ACHN (cell line): ENCODE results near the gene NME5.
"Not testable (repeated sequence)": the region's sequence is repeated elsewhere in the genome, so short reads cannot be mapped to it uniquely, and the experiment has no call there.

Experiments
- DNase-seq: peaks from one replicate; pipeline ENCODE4 v3.0.0-alpha.2; 2015
- in situ Hi-C: cut with HindIII; loops from 2 replicates; pipeline ENCODE4 v1.10.0; 2017; ENCODE audit warnings: low sequenced_read_pairs, low pct_ligation_motif_present, low pct_unique_long_range_greater_than_20kb

Gene NME5

DNA sequence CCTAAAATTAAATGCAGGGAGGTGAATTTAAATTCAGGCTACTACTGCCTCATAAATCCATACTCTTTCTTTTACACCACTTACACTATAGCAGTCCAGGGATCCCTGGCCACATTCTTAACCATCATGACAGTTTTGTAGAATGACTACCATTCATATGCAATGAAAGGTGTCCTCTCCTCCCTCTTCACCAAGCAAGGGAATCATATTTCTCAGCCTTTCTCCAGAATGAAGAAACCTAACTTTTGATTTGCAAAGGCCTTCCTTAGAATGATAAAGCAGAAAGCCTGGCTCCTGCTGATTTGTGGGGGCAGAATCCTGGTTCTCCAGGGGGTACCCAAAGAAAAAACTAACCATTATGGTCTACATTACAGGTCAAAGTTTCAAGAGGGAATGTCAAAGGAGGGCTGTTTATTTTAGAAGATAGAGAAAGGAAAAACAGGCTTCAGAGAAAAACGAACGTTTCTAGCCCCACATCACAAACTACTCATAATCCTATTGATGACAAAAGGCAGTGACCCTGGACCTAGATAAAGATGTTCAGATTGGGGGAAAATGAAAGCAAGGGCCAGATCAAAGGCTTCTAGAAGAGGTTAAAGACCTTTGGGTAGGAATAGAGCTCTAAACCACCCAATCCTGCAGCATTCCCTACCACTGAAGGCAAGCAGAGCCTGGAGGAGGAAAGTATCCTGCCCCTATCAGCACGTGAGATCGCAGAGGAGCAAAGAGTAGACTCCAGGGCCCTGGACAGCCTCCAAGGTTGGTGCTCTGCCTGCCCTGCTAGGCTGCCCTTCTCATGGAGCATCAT lies 43.9 kb downstream of the NME5 start:
- no peak for DNase-seq
- in situ Hi-C loops: no loop called here

DNA sequence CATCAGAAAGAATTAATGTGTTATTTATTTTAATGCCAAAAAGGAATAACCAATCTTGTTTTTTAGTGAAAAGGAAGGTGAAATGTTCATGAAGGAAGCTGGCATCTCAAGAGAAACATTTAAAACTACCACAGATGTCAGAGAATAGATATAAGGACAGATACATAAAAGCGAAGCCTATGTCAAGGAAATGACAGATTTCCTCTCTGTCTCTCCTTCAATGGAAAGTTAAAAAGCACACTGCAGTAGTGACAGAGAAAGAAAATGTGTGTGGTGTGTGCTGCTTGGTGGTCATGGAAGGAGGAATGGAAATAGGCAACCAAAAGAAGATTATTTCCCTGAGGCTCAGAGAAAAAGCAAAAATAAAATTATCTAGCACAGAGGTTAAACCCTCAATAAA lies 46.2 kb downstream of the NME5 start:
- in situ Hi-C loops: no loop called here
- no peak for DNase-seq

GRCh38 chr5:138092301-138092700 lies 46.9 kb downstream of the NME5 start:
- in situ Hi-C loops: no loop called here

DNA sequence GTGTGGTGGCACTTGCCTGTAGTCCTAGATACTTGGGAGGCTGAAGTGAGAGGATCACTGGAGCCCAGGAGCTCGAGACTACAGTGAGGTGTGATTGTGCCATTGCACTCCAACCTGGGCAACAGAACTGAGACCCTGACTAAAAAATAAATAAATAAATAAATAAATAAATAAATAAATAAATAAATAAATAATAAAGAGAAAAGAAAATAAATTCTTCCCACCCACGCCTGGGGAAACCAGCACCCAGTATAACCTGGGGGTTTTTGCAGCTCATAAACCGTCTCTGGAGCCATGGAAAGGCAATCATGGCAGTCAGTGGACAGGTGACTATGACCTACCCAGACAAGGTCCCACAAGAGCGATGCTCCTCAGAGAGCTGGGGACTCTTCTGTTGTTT lies 47.5 kb downstream of the NME5 start:
- no peak for DNase-seq
- in situ Hi-C loops: no loop called here

More at GRCh38 chr5:138092301-138092700, 46.9 kb downstream of the NME5 start:
- no peak for DNase-seq

- no peak for DNase-seq
- in situ Hi-C loops: no loop called here
Measured at GRCh38 chr5:138083702-138084101, 55.5 kb downstream of the NME5 start, which contains the start of gene WNT8A. Gene WNT8A, plus strand, starts transcription at chr5:138084033. Its CDS starts 95 bp downstream, at chr5:138084128.

DNA sequence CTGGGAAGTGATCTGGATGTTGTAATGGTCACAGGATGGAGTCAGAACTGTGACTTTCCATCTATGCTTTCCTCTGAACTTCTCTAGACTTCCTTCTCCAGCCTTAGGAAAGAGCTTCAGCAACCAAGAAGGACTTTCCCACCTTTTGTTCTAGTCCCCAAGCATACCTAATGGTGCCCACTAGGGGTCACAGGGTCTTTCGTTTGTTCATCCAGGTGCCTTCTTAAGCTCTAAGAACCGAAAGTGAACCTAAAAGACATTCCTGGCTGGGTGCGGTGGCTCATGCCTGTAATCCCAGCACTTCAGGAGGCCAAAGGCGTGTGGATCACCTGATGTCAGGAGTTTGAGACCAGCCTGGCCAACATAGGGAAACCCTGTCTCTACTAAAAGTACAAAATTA lies 57.2 kb downstream of the NME5 start:
- in situ Hi-C loops: no loop called here
- no peak for DNase-seq

GRCh38 chr5:138078006-138078643 lies 61.1 kb downstream of the NME5 start:
- DNase-seq: no peak
- in situ Hi-C loops: no loop called here

DNA sequence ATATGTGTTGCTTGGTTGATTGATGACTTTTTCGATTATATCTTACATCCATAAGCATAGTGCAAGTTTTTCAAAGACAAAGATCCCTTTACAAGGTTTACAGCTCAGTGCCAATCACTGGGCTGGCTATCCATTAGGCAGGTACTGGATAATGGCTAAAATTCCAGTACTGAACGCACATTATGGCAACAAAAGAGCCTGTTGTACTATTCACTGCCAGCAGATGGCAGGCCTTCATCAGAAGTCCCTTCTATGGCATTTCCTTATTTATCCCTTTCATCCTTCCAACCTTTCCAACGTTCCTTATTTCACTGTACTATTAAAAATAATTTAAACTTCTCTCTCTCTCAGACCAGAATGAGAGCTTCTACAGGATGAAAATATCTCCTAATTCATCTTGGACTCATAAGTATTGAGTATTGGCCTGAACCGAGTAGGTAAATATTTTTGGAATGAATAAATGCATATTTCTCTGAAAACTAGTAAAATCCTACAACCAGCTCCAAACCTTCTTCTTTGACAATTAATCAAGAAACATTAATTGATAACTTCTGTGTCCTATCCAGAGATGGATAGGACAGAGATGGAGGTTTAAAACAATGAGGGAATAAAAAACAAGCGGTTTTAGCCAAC lies 62.0 kb downstream of the NME5 start:
- peak; percentile 69 for DNase-seq
- in situ Hi-C loops: no loop called here

GRCh38 chr5:138070026-138070425 lies 69.2 kb downstream of the NME5 start:
- in situ Hi-C loops, DNase-seq: not testable (repeated sequence)

GRCh38 chr5:138068742-138069600 lies 70.3 kb downstream of the NME5 start:
- in situ Hi-C loops: no loop called here
- peak; percentile 73 for DNase-seq

- no peak for DNase-seq
- in situ Hi-C loops: no loop called here
Measured at GRCh38 chr5:138067945-138068344, 71.3 kb downstream of the NME5 start.
